ENCODE results near the gene PEX11G.

GRCh38 chr19:7483720-7484201 is 5.1 kb downstream of the PEX11G start:
- TF ChIP-seq HMGA2 (CRISPR knock-in tag; IDR thresholded peaks at IDR 0.05) = no peak
- TF ChIP-seq USF2 (CRISPR knock-in tag; IDR thresholded peaks at IDR 0.05) = no peak
- no peak for TF ChIP-seq ATF6 (CRISPR knock-in tag; IDR thresholded peaks at IDR 0.05)
- TF ChIP-seq CTCF (IDR thresholded peaks at IDR 0.05) = no peak
- TF ChIP-seq JUN (CRISPR knock-in tag; IDR thresholded peaks at IDR 0.05) = no peak
- no peak for TF ChIP-seq E2F1 (CRISPR knock-in tag; IDR thresholded peaks at IDR 0.05)

Measured in WTC11 (cell line).